Astrocyte (in vitro differentiated cells and primary cell): ENCODE data around the gene AHNAK2. TPM values are rescaled to one million over a fixed set of nuclear protein-coding genes. Genes with fewer than 3 reads are reported as not detected.
"Not testable (repeated sequence)": the region's sequence is repeated elsewhere in the genome, so short reads cannot be mapped to it uniquely, and the experiment has no call there.

Experiments used
- DNase-seq: peaks from one replicate; pipeline ENCODE4 v3.0.0-alpha.2; 2010; ENCODE audit warnings: low read depth
- FAIRE-seq: peaks from 2 replicates; lab custom pipeline; 2011; peaks lifted over from hg19 to GRCh38; lab: Jason Lieb, UNC
- H2AFZ ChIP-seq: 2 replicates; pipeline ENCODE4 v1.6.0; 2012; ENCODE audit warnings: low read depth, low read length, inconsistent platforms
- H3K27ac ChIP-seq: 2 replicates; pipeline ENCODE4 v1.5.1; 2011; ENCODE audit warnings: low read depth, low read length, inconsistent platforms
- H3K27me3 ChIP-seq: 2 replicates; pipeline ENCODE4 v1.6.0; 2011; ENCODE audit warnings: low read length, inconsistent platforms; ENCODE audit not compliant: insufficient read depth
- H3K36me3 ChIP-seq: 2 replicates; pipeline ENCODE4 v1.5.1; 2011; ENCODE audit warnings: low read length, inconsistent platforms; ENCODE audit not compliant: insufficient read depth
- H3K4me1 ChIP-seq: 2 replicates; pipeline ENCODE4 v1.5.1; 2011; ENCODE audit warnings: low read length, inconsistent platforms; ENCODE audit not compliant: insufficient read depth
- H3K4me2 ChIP-seq: 2 replicates; pipeline ENCODE4 v1.6.0; 2012; ENCODE audit warnings: low read length, inconsistent platforms
- H3K4me3 ChIP-seq: 2 replicates; pipeline ENCODE4 v1.5.1; 2011; ENCODE audit warnings: low read depth, mild to moderate bottlenecking, low read length, inconsistent platforms; ENCODE audit not compliant: insufficient read depth
- H3K79me2 ChIP-seq: 2 replicates; pipeline ENCODE4 v1.6.0; 2012; ENCODE audit warnings: mild to moderate bottlenecking, low read length, inconsistent platforms; ENCODE audit not compliant: insufficient read depth
- H3K9ac ChIP-seq: 2 replicates; pipeline ENCODE4 v1.6.0; 2012; ENCODE audit warnings: mild to moderate bottlenecking, low read length, inconsistent platforms
- H3K9me3 ChIP-seq: 2 replicates; pipeline ENCODE4 v1.5.1; 2012; ENCODE audit warnings: low read depth, mild to moderate bottlenecking, low read length, inconsistent platforms; ENCODE audit not compliant: insufficient read depth
- H4K20me1 ChIP-seq: 2 replicates; pipeline ENCODE4 v1.6.0; 2012; ENCODE audit warnings: low read length, inconsistent platforms; ENCODE audit not compliant: insufficient read depth
- H3K27ac Mint-ChIP-seq: one replicate; pipeline ENCODE4 v1.8.0; 2021; ENCODE audit warnings: mild to moderate bottlenecking, mixed read lengths; ENCODE audit not compliant: unreplicated experiment
- H3K27me3 Mint-ChIP-seq: one replicate; pipeline ENCODE4 v1.8.0; 2021; ENCODE audit warnings: low read depth, mixed read lengths; ENCODE audit not compliant: unreplicated experiment
- H3K36me3 Mint-ChIP-seq: one replicate; pipeline ENCODE4 v1.8.0; 2021; ENCODE audit warnings: low read depth, mixed read lengths; ENCODE audit not compliant: unreplicated experiment
- H3K4me1 Mint-ChIP-seq: one replicate; pipeline ENCODE4 v1.8.0; 2021; ENCODE audit warnings: low read depth, mixed read lengths; ENCODE audit not compliant: unreplicated experiment
- H3K4me3 Mint-ChIP-seq: one replicate; pipeline ENCODE4 v1.8.0; 2021; ENCODE audit warnings: mild to moderate bottlenecking, moderate library complexity, mixed read lengths; ENCODE audit not compliant: unreplicated experiment
- H3K9me3 Mint-ChIP-seq: one replicate; pipeline ENCODE4 v1.8.0; 2021; ENCODE audit warnings: mild to moderate bottlenecking, mixed read lengths; ENCODE audit not compliant: unreplicated experiment
- EZH2 ChIP-seq: IDR thresholded peaks from 2 replicates; pipeline ENCODE4 v1.6.1; 2012; ENCODE audit warnings: mild to moderate bottlenecking, low read length, inconsistent platforms; ENCODE audit not compliant: insufficient read depth
- total RNA-seq: library from RNA; stranded (reverse); gene quantifications from 2 replicates; pipeline ENCODE4 v1.2.1, GENCODE V29; 2021
- TF ChIP-seq, protein P1 (sequence below): IDR thresholded peaks from 2 replicates; pipeline ENCODE4 v1.5.1; 2011; ENCODE audit warnings: low read depth, mild to moderate bottlenecking, inconsistent platforms, low read length, moderate library complexity; ENCODE audit not compliant: insufficient read depth

Gene AHNAK2
- total RNA-seq, 1 donor from 2014 or later: 44.7 TPM

DNA sequence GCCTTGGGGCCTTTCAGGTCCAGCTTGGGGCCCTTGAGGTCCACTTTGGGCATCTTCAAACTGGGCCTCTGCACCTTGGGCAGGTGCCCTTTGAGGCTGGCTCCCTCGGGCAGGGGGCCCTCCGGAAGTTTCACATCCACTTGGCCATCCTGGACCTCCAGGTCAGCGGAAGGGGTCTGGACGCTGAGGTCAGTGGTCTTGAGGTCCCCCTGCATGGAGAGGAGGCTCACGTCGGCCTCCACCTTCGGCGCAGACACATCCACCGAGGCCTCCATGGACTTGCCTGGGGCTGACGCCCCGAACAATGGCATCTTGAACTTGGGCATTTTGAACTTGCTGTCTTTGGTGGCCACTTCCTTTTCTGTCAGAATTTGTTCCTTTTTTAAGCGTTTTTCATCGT, 25.1 kb downstream of the AHNAK2 start:
- TF ChIP-seq, protein P1, sequence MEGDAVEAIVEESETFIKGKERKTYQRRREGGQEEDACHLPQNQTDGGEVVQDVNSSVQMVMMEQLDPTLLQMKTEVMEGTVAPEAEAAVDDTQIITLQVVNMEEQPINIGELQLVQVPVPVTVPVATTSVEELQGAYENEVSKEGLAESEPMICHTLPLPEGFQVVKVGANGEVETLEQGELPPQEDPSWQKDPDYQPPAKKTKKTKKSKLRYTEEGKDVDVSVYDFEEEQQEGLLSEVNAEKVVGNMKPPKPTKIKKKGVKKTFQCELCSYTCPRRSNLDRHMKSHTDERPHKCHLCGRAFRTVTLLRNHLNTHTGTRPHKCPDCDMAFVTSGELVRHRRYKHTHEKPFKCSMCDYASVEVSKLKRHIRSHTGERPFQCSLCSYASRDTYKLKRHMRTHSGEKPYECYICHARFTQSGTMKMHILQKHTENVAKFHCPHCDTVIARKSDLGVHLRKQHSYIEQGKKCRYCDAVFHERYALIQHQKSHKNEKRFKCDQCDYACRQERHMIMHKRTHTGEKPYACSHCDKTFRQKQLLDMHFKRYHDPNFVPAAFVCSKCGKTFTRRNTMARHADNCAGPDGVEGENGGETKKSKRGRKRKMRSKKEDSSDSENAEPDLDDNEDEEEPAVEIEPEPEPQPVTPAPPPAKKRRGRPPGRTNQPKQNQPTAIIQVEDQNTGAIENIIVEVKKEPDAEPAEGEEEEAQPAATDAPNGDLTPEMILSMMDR: no peak
- TF ChIP-seq EZH2: no peak
- no peak for FAIRE-seq
- no peak for DNase-seq

DNA sequence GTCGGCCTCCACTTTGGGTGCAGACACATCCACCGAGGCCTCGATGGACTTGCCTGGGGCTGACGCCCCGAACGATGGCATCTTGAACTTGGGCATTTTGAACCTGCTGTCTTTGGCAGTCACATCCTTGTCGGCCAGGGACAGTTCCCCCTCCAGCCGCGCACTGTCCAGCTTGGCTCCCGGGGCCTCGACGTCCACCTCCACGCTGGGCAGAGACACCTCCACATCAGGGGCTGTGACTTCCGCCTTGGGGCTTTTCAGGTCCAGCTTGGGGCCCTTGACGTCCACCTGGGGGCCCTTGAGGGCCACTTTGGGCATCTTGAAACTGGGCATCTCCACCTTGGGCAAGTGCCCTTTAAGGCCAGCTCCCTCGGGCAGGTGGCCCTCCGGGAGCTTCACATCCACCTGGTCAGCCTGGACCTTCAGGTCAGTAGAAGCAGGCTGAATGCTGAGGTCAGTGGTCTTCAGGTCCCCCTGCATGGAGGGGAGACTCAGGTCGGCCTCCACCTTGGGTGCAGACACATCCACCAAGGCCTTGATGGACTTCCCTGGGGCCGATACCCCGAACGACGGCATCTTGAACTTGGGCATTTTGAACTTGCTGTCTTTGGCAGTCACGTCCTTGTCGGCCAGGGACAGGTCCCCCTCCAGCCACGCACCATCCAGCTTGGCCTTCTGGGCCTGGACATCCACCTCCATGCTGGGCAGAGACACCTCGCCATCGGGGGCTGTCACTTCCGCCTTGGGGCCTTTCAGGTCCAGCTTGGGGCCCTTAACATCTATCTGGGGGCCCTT, 26.1 kb downstream of the AHNAK2 start:
- not testable (repeated sequence) for H3K4me3 ChIP-seq, FAIRE-seq, DNase-seq

More for the DNA sequence above, 25.1 kb downstream of the AHNAK2 start:
- Mint-ChIP-seq H3K9me3 (peaks cover 2% of the 10 kb centered on the region), H3K36me3 (peaks cover 24% of the 10 kb centered on the region), H3K4me3 (no peak overlapping the region), H3K4me1 (no peaks in the 10 kb centered on the region), H3K27me3 (peaks cover 11% of the 10 kb centered on the region), H3K27ac (no peak overlapping the region)
- no peaks in the 10 kb centered on the region for H3K27me3 ChIP-seq
- no peak overlapping the region for H3K4me2 ChIP-seq
- no peak overlapping the region for H3K4me3 ChIP-seq
- H3K27ac ChIP-seq: no peak overlapping the region
- H3K4me1 ChIP-seq: no peaks in the 10 kb centered on the region
- H3K9me3 ChIP-seq: no peaks in the 10 kb centered on the region
- no peaks in the 10 kb centered on the region for H3K36me3 ChIP-seq
- H2AFZ ChIP-seq: no peak overlapping the region
- H4K20me1 ChIP-seq: peaks cover 13% of the 10 kb centered on the region
- no peak overlapping the region for H3K9ac ChIP-seq
- no peaks in the 10 kb centered on the region for H3K79me2 ChIP-seq

DNA sequence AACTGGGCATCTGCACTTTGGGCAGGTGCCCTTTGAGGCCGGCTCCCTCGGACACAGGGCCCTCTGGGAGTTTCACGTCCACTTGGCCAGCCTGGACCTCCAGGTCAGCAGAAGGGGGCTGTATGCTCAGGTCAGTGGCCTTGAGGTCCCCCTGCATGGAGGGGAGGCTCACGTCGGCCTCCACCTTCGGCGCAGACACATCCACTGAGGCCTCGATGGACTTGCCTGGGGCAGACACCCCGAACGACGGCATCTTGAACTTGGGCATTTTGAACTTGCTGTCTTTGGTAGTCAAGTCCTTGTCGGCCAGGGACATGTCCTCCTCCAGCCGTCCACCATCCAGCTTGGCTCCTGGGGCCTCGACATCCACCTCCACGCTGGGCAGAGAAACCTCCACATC, 27.5 kb downstream of the AHNAK2 start:
- not testable (repeated sequence) for H3K4me3 ChIP-seq, H3K27me3 ChIP-seq, DNase-seq, H3K4me3 Mint-ChIP-seq, H3K4me2 ChIP-seq, H3K27me3 Mint-ChIP-seq, H3K9me3 Mint-ChIP-seq, FAIRE-seq, H3K36me3 ChIP-seq, H3K27ac Mint-ChIP-seq, H3K9me3 ChIP-seq, H3K79me2 ChIP-seq, H2AFZ ChIP-seq, H3K27ac ChIP-seq, H3K9ac ChIP-seq, H4K20me1 ChIP-seq, H3K4me1 Mint-ChIP-seq, H3K4me1 ChIP-seq
- H3K36me3 Mint-ChIP-seq: peaks cover 19% of the 10 kb centered on the region

More for the DNA sequence above, 26.1 kb downstream of the AHNAK2 start:
- not testable (repeated sequence) for H3K36me3 ChIP-seq, H3K27me3 ChIP-seq, H4K20me1 ChIP-seq, H3K27ac Mint-ChIP-seq, H3K9ac ChIP-seq, H3K27me3 Mint-ChIP-seq, H3K27ac ChIP-seq, H3K9me3 Mint-ChIP-seq, H2AFZ ChIP-seq, H3K9me3 ChIP-seq, H3K4me1 Mint-ChIP-seq, H3K4me2 ChIP-seq, H3K4me1 ChIP-seq, H3K4me3 Mint-ChIP-seq, H3K79me2 ChIP-seq
- H3K36me3 Mint-ChIP-seq: peaks cover 19% of the 10 kb centered on the region
